RWPE2 (cell line): ENCODE data around the gene PPP2R5C.

ENCODE experiments used
- ATAC-seq: fragments of 200-7000 bp; cut with Tn5 transposase; 3 replicates; pipeline ENCODE4 v1.9.1; 2021; ENCODE audit warnings: low read depth
- DNase-seq: peaks from one replicate; pipeline ENCODE4 v3.0.0-alpha.2; 2020; ENCODE audit warnings: low spot score
- H3K27ac ChIP-seq: fragments of 450-650 bp; 2 replicates; pipeline ENCODE4 v1.5.1; 2017; ENCODE audit warnings: mild to moderate bottlenecking; ENCODE audit not compliant: poor library complexity, severe bottlenecking
- H3K27me3 ChIP-seq: fragments of 250-450 bp; sonication (Bioruptor Pico); 2 replicates; pipeline ENCODE4 v1.5.1; 2021; ENCODE audit warnings: mild to moderate bottlenecking, moderate library complexity; ENCODE audit not compliant: insufficient read depth, poor library complexity, severe bottlenecking
- H3K36me3 ChIP-seq: fragments of 250-450 bp; sonication (Bioruptor Pico); 2 replicates; pipeline ENCODE4 v1.5.1; 2020; ENCODE audit warnings: low read depth, mild to moderate bottlenecking, moderate library complexity
- H3K4me1 ChIP-seq: fragments of 250-450 bp; sonication (Bioruptor Pico); 2 replicates; pipeline ENCODE4 v1.5.1; 2021; ENCODE audit warnings: mild to moderate bottlenecking, moderate library complexity; ENCODE audit not compliant: insufficient read depth, poor library complexity, severe bottlenecking
- H3K4me3 ChIP-seq: fragments of 250-450 bp; sonication (Bioruptor Pico); 2 replicates; pipeline ENCODE4 v1.5.1; 2021; ENCODE audit warnings: mild to moderate bottlenecking, moderate library complexity; ENCODE audit not compliant: severe bottlenecking
- H3K9me3 ChIP-seq: fragments of 250-450 bp; sonication (Bioruptor Pico); 2 replicates; pipeline ENCODE4 v1.5.1; 2021; ENCODE audit warnings: mild to moderate bottlenecking, moderate library complexity; ENCODE audit not compliant: severe bottlenecking
- TF ChIP-seq, protein P1 (sequence below): fragments of 450-650 bp; IDR thresholded peaks from one replicate; pipeline ENCODE4 v1.5.1; 2017; ENCODE audit warnings: mild to moderate bottlenecking, moderate library complexity; ENCODE audit not compliant: poor library complexity, severe bottlenecking

PPP2R5C gene

DNA sequence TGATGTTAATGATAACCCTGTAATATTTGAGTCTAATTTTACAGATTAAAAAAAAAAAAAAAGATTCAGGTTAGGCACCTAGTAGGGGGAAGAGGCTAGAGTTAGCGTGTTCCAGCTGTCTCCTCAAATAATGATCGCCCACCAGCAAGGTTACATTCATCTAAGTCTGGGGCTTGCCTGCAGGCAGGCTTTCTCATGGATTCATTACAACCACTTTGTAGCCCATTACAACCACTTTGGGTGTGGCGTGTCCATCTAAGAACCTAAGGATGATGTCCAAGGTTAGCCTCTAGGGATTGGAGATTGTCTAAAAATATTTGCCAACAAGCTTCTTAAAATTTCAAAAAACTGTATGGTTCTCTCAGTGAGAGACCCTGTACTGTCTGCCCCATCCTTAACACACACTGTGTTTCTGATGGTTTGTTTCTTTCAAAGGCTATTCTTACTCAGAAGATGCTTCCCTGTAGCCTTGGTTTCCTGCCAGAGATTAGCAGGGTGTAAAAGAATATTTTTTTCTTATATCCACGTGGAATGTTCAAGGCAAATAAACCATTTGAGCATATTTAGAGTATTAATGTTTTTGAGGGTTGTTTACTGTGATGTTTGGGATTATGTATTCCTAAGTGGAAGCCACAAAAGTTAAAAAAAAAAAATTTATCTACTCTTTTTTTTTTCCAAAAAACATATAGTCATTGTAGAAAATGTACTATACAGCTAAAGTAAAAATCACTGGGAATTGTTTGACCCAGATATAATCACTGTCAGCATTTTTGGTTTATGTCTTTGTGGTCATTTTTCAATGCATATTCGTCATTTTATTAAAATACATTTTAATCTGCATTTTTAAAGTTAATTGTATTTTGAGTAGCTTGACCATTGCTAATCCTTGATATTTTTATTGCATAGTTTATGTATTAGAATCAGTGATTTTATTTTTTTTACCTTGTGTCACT is 204.5 kb downstream of the PPP2R5C start:
- Histone ChIP-seq H3K27me3 (no peaks in the 10 kb centered on the region), H3K36me3 (peaks cover 41% of the 10 kb centered on the region), H3K9me3 (no peaks in the 10 kb centered on the region), H3K4me1 (peaks cover 28% of the 10 kb centered on the region), H3K4me3 (peak overlapping the region; percentile 99), H3K27ac (peak overlapping the region; percentile 75)
- TF ChIP-seq, protein P1, sequence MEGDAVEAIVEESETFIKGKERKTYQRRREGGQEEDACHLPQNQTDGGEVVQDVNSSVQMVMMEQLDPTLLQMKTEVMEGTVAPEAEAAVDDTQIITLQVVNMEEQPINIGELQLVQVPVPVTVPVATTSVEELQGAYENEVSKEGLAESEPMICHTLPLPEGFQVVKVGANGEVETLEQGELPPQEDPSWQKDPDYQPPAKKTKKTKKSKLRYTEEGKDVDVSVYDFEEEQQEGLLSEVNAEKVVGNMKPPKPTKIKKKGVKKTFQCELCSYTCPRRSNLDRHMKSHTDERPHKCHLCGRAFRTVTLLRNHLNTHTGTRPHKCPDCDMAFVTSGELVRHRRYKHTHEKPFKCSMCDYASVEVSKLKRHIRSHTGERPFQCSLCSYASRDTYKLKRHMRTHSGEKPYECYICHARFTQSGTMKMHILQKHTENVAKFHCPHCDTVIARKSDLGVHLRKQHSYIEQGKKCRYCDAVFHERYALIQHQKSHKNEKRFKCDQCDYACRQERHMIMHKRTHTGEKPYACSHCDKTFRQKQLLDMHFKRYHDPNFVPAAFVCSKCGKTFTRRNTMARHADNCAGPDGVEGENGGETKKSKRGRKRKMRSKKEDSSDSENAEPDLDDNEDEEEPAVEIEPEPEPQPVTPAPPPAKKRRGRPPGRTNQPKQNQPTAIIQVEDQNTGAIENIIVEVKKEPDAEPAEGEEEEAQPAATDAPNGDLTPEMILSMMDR: no peak
- ATAC-seq (no peak), DNase-seq (no peak)

DNA sequence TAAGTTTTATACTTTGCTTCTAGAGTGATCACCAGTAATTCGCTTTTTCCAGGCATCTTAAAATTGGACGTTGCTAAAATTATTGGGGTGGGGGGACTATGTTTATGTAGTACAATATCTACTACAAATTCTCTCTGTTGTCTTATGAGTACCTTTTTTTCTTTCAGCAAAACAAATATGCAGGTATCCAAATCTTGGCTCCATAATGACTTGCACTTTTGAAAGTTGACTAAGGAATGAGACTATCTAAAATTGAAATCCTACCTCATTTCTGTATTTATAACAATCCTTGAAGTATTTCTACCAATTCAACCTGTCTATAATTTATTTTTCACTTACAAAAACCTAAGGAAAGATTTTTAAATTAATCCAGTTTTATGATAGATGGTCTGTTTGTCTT is 205.2 kb downstream of the PPP2R5C start:
- DNase-seq: no peak
- H3K4me3 ChIP-seq: peak overlapping the region; percentile 99
- peaks cover 32% of the 10 kb centered on the region for H3K4me1 ChIP-seq
- H3K27me3 ChIP-seq: no peaks in the 10 kb centered on the region
- H3K36me3 ChIP-seq: peaks cover 48% of the 10 kb centered on the region
- H3K27ac ChIP-seq: peak overlapping the region; percentile 75
- no peaks in the 10 kb centered on the region for H3K9me3 ChIP-seq
- TF ChIP-seq, protein P1: no peak
- ATAC-seq: no peak

DNA sequence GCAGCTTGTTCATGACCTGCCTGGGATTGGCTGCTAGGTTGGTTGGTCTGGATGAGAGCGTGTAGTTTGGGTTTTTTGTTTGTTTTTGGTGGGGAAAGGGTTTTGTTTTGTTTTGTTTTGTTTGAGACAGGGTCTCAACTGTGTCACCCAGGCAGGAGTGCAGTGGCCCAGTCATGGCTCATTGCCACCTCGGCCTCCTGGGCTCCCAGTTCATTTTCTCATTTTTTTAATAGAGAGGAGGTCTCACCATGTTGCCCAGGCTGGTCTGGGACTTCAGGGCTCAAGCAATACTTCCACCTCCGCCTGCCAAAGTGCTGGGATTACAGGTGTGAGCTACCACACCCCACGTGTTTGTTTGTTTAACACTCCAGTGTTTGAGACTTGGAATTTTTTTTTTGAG is 206.7 kb downstream of the PPP2R5C start:
- Histone ChIP-seq H3K36me3 (peaks cover 50% of the 10 kb centered on the region), H3K9me3 (no peaks in the 10 kb centered on the region), H3K4me1 (peaks cover 33% of the 10 kb centered on the region), H3K4me3 (no peak overlapping the region), H3K27ac (peak overlapping the region; percentile 75), H3K27me3 (no peaks in the 10 kb centered on the region)
- no peak for ATAC-seq
- TF ChIP-seq, protein P1: no peak
- no peak for DNase-seq

DNA sequence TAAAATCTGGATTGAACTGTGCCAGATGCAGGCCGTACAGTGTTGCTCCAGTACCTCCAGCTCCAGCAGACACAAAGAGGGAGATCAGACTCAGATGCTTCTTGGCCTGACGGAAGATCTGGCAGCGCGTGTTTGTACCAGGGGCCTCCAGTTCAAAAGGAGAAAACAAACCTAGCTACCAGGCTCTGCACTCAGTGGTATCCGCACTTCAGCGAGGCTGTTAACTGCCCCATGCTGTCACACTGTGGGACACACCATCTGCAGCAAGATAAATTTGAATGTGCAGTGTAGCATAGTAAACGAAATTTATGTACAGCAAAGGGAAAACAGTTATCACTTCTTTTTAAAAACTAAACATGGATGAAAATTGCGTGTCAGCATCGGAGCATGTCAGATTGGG is 208.0 kb downstream of the PPP2R5C start:
- TF ChIP-seq, protein P1: no peak
- peak overlapping the region; percentile 92 for H3K27ac ChIP-seq

More for the DNA sequence above, 208.0 kb downstream of the PPP2R5C start:
- ATAC-seq: no peak
- H3K4me3 ChIP-seq: no peak overlapping the region
- no peaks in the 10 kb centered on the region for H3K9me3 ChIP-seq
- H3K36me3 ChIP-seq: peaks cover 63% of the 10 kb centered on the region
- no peaks in the 10 kb centered on the region for H3K27me3 ChIP-seq
- H3K4me1 ChIP-seq: peaks cover 45% of the 10 kb centered on the region
- no peak for DNase-seq
